ENCODE results near the gene OR2H2.

DNA sequence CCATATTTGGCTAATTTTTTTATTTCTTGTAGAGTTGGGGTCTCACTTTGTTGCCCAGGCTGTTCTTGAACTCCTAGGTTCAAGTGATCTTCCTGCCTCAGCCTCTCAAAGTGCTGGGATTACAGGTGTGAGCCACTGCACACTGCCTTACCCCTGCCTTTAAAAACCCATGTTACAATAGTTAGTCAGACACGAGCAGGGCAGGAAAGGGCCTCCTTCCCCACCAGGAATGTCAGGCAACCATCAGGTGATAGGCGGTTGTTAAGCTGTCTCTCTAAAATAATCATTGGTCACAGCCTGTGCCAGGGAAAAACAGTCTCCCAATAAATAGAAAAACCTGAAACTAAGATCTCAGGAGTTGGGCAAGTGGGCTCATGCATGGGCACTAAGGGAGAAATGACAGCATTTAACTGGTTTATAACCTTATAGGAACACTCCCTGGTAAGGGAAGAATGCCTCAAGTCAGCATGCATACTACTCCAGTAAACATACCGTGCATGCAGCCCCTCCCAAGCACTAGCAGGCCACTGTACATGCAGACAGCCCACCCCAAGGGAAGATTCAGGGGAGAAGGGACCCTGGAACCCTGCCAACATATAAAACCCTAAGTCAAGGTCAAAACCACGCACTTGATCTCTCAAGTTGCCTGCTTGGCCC lies 8.4 kb downstream of the OR2H2 start:
- TF ChIP-seq, protein P1, sequence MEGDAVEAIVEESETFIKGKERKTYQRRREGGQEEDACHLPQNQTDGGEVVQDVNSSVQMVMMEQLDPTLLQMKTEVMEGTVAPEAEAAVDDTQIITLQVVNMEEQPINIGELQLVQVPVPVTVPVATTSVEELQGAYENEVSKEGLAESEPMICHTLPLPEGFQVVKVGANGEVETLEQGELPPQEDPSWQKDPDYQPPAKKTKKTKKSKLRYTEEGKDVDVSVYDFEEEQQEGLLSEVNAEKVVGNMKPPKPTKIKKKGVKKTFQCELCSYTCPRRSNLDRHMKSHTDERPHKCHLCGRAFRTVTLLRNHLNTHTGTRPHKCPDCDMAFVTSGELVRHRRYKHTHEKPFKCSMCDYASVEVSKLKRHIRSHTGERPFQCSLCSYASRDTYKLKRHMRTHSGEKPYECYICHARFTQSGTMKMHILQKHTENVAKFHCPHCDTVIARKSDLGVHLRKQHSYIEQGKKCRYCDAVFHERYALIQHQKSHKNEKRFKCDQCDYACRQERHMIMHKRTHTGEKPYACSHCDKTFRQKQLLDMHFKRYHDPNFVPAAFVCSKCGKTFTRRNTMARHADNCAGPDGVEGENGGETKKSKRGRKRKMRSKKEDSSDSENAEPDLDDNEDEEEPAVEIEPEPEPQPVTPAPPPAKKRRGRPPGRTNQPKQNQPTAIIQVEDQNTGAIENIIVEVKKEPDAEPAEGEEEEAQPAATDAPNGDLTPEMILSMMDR (CRISPR knock-in tag; IDR thresholded peaks at IDR 0.05) = no peak
- TF ChIP-seq, protein P2, sequence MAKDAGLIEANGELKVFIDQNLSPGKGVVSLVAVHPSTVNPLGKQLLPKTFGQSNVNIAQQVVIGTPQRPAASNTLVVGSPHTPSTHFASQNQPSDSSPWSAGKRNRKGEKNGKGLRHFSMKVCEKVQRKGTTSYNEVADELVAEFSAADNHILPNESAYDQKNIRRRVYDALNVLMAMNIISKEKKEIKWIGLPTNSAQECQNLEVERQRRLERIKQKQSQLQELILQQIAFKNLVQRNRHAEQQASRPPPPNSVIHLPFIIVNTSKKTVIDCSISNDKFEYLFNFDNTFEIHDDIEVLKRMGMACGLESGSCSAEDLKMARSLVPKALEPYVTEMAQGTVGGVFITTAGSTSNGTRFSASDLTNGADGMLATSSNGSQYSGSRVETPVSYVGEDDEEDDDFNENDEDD (CRISPR knock-in tag; IDR thresholded peaks at IDR 0.05; ENCODE audit: borderline replicate concordance) = no peak
- TF ChIP-seq PRDM4 (CRISPR knock-in tag; IDR thresholded peaks at IDR 0.05; ENCODE audit: borderline replicate concordance) (no peak), ETV5 (CRISPR knock-in tag; IDR thresholded peaks at IDR 0.05; ENCODE audit: borderline replicate concordance) (no peak)

Data from HepG2 (cell line).